HG03159 (cell line): ENCODE results near the gene LRIG2.
"Not testable (repeated sequence)": the region's sequence is repeated elsewhere in the genome, so short reads cannot be mapped to it uniquely, and the experiment has no call there.

Experiments
- ATAC-seq: cut with Tn5 transposase; IDR thresholded peaks from one replicate; pipeline ENCODE4 v1.9.1; 2021; ENCODE audit warnings: mild to moderate bottlenecking, moderate library complexity; ENCODE audit not compliant: unreplicated experiment

Gene LRIG2

DNA sequence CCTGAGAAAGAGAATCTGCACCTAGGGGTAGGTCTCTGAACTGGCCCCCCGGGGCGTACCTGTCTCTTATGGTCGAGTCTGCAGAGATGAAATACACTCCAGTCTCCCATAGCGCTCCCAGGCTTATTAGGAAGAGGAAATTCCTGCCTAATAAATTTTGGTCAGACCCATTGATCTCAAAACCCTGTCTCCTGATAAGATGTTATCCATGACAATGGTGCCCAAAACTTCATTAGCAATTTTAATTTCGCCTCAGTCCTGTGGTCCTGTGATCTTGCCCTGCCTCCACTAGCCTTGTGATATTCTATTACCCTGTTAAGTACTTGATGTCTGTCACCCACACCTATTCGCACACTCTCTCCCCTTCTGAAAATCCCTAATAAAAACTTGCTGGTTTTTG, 85.7 kb downstream of the LRIG2 start:
- not testable (repeated sequence) for ATAC-seq

DNA sequence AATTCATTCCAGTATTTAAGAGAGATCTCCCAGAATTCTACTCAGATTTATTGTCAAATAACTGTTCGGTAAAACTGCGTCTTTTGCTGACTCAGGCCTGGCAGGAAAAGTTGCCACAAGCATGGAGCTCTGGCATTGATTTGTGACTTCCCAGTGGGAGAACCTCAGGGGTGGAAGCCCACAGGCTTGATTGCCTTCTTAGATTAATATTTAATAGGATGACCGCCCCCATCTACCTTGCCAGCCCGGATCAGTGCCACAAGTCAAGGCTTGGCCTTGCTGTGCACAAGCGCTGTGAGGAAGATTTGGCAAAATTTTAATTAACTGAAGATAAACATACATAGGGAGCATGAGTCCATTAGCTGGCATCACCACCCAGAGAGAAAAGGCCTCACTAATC, 93.5 kb downstream of the LRIG2 start:
- ATAC-seq: no peak

DNA sequence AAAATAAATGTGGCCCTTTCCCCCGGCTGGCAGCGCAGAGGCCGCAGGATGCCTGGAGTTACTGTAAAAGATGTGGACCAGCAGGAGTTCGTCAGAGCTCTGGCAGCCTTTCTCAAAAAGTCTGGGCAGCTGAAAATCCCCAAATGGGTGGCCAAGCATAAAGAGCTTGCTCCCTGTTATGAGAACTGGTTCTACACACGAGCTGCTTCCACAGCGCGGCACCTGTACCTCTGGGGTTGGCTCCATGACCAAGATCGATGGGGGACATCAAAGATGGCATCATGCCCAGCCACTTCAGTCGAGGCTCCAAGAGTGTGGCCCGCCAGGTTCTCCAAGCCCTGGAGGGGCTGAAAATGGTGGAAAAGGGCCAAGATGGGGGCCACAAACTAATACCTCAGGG, 95.9 kb downstream of the LRIG2 start:
- ATAC-seq: no peak

DNA sequence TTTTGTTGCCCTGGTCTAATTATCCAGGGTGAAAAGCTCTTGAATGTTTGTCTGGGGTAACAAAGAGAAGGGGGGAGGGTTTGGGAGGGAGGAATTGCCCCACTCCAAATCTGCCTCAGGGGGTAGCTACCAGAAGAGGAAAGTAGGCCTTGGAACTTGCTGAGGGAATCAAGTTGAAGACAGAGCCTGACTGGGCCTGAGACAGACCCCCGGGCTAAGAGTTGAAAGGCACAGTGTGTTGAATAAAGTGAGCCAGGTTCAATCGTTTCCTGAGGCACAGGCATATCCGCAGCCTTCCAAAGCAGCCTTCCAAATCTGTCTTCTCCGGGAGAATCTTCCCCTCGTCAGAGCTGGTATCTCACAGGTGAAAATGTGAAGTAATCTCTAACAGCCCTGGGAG, 96.6 kb downstream of the LRIG2 start:
- no peak for ATAC-seq

DNA sequence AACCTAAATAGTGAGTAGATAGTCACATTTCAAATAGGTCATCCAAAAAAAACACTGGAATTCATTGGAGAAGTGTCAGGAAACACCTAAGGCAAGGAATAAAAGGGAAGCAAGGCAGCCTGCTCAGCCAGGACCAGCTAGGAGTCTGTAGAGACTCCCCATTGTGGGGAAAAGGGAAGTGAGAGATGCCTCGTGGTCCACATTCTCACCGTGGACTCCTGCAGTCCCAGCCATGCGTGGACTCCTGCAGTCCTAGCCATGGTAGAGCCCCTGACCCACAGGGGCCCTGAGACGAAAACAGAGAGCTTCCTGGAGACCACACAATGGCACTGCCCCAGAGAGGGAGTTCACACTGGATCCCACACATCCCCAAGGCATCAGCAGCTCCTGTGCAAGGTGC, 97.5 kb downstream of the LRIG2 start:
- no peak for ATAC-seq

DNA sequence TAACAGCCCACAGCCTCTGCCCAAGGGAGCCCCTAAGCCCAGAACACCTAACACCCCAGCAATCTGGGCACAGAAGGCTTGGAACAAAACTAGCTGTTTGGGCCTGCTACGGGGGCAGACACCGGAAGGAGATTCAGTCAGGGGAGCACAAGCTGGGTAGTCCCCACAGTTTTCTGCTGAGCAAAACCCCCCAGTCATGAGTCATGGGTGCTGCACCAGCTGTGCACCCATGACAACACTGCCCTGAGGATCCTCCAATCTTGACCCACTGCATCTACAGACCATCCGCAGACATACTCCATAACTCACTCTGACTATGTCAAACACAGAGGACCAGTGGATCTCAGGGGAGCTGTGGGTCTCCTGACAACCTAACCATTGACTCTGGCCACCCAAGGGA, 105.1 kb downstream of the LRIG2 start:
- ATAC-seq: peak; percentile 64

DNA sequence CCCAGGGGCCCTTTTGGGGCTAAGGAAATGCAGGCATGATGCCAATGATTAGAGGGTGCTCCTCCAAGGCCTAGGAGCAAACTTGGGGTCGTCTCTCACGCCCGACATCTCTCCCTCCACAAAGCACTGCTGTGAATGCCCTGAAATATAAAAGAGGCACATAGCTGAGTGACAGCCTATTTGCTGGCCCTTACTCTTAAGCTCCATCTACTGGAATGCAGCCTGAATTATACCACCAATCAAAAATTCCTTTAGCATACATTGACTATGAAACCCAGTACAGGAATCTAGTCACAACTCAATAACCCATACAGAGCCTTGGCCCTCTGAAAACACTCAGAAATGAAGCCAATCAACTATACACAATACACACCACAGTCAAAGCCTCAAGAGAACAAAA, 105.5 kb downstream of the LRIG2 start:
- no peak for ATAC-seq
